K562 (cell line): ENCODE measurements around the gene NCF2. TPM values are rescaled to one million over a fixed set of nuclear protein-coding genes. Genes with fewer than 3 reads are reported as not detected.
A peak's percentile ranks its signal among the peaks of the same experiment; 100 is the strongest.

ENCODE experiments used
- CBFB ChIP-seq: sonication (generic); formaldehyde crosslinking; IDR thresholded peaks from 2 replicates; pipeline ENCODE4 v1.4.0; 2020; ENCODE audit warnings: mild to moderate bottlenecking, missing genetic modification reagents
- CBX1 ChIP-seq: sonication (generic); IDR thresholded peaks from 2 replicates; pipeline ENCODE4 v1.6.1; 2016; ENCODE audit warnings: antibody characterized with exemption, low read depth, mild to moderate bottlenecking
- CREM ChIP-seq: IDR thresholded peaks from 2 replicates; pipeline ENCODE4 v1.6.1; 2014; ENCODE audit warnings: antibody characterized with exemption, low read depth
- CXXC5 ChIP-seq: fragments of 250-450 bp; sonication (Bioruptor Pico); IDR thresholded peaks from 2 replicates; pipeline ENCODE4 v1.8.0; 2022; ENCODE audit warnings: inconsistent platforms, mild to moderate bottlenecking, moderate library complexity
- ELF1 ChIP-seq: fragments of 200-800 bp; sonication (Bioruptor generic); IDR thresholded peaks from 2 replicates; pipeline ENCODE4 v1.6.1; 2016; ENCODE audit warnings: missing genetic modification characterization, missing compliant biosample characterization
- HNRNPLL ChIP-seq: fragments of 200-400 bp; formaldehyde crosslinking; IDR thresholded peaks from 2 replicates; pipeline ENCODE4 v1.6.1; 2017; ENCODE audit warnings: low read length, low read depth, mild to moderate bottlenecking; ENCODE audit not compliant: poor library complexity, severe bottlenecking
- NR4A1 ChIP-seq, 2 experiments: fragments of 250-450 bp in 1 of 2; fragments of 450-650 bp in 1 of 2; sonication (Bioruptor Pico) in 1 of 2; IDR thresholded peaks; 2 replicates each; pipeline versions ENCODE4 v1.4.0 to v1.6.1; 2016 to 2020; ENCODE audit warnings: mild to moderate bottlenecking in 2 of 2, missing compliant biosample characterization in 1 of 2, missing genetic modification characterization in 1 of 2, moderate library complexity in 1 of 2
- OTX1 ChIP-seq: fragments of 450-650 bp; formaldehyde crosslinking; IDR thresholded peaks from 2 replicates; pipeline ENCODE4 v1.4.0; 2022; ENCODE audit warnings: mild to moderate bottlenecking
- RFX7 ChIP-seq: fragments of 250-450 bp; sonication (Bioruptor Pico); IDR thresholded peaks from 2 replicates; pipeline ENCODE4 v1.5.1; 2021; ENCODE audit warnings: mild to moderate bottlenecking
- U2AF1 ChIP-seq: fragments of 200-400 bp; formaldehyde crosslinking; optimal IDR thresholded peaks from 2 replicates; pipeline ENCODE3; 2017; ENCODE audit warnings: mild to moderate bottlenecking, low read depth, low read length, moderate library complexity
- ZNF384 ChIP-seq: IDR thresholded peaks from 2 replicates; pipeline ENCODE4 v1.6.1; 2012; ENCODE audit warnings: low read depth, low read length, improper control_type of control experiment
- ZNF695 ChIP-seq: fragments of 450-650 bp; formaldehyde crosslinking; IDR thresholded peaks from 2 replicates; pipeline ENCODE4 v1.4.0; 2020; ENCODE audit warnings: mild to moderate bottlenecking, moderate library complexity
- polyA plus RNA-seq, 8 experiments: library from polyadenylated mRNA; depleted of rRNA in 4 of 8; stranded (reverse) in 5 of 8; unstranded in 3 of 8; fragments of >200 nt; fragmentation: Nextera tagmentation in 2 of 8; fragmentation: Illumina TruSeq in 1 of 8; extraction: Ambion mirVana in 2 of 8; extraction: Trizol in 1 of 8; gene quantifications; 2 replicates each; pipeline versions ENCODE4 v1.2.1 to v1.2.3, GENCODE V29; 2011 to 2014; ENCODE audit warnings: inconsistent platforms in 1 of 8, missing spikeins in 1 of 8
- total RNA-seq, 7 experiments: library from RNA; depleted of rRNA in 6 of 7; stranded (reverse); fragments of >200 nt in 6 of 7; fragmentation: Illumina TruSeq in 2 of 7; extraction: Trizol in 2 of 7; gene quantifications; 2 replicates each; pipeline versions ENCODE4 v1.2.1 to v1.2.3, GENCODE V29; 2011 to 2021; ENCODE audit warnings: low replicate concordance in 1 of 7
- TF ChIP-seq, protein P1 (sequence below): fragments of 250-450 bp; sonication (Bioruptor Pico); IDR thresholded peaks from 2 replicates; pipeline ENCODE4 v1.5.1; 2021; ENCODE audit warnings: mild to moderate bottlenecking
- TF ChIP-seq, protein P2 (sequence below), 2 experiments: IDR thresholded peaks; 2 replicates each; pipeline ENCODE4 v1.6.1; 2012; ENCODE audit warnings: improper control_type of control experiment in 2 of 2, low read depth in 2 of 2, low read length in 2 of 2, borderline replicate concordance in 1 of 2
- TF ChIP-seq, protein P3 (sequence below), 3 experiments: fragments of 200-800 bp in 1 of 3; fragments of 250-450 bp in 1 of 3; fragments of 450-650 bp in 1 of 3; sonication (Bioruptor Pico) in 1 of 3; sonication (Bioruptor generic) in 1 of 3; formaldehyde crosslinking in 1 of 3; IDR thresholded peaks; 2 replicates each; pipeline versions ENCODE4 v1.6.1 to v1.8.0; 2016 to 2022; ENCODE audit warnings: mild to moderate bottlenecking in 2 of 3, missing genetic modification characterization in 2 of 3, missing compliant biosample characterization in 1 of 3, moderate library complexity in 1 of 3
- TF ChIP-seq, protein P4 (sequence below): fragments of 450-650 bp; formaldehyde crosslinking; IDR thresholded peaks from 2 replicates; pipeline ENCODE4 v1.4.0; 2022; ENCODE audit warnings: missing genetic modification characterization

The NCF2 gene
- total and polyA plus RNA-seq, 9 of the 15 experiments (the other 6 are each of a cell fraction or from before 2014, with no cell fraction given): 0.07 to 0.54 (median 0.16) TPM; not detected in 3

DNA sequence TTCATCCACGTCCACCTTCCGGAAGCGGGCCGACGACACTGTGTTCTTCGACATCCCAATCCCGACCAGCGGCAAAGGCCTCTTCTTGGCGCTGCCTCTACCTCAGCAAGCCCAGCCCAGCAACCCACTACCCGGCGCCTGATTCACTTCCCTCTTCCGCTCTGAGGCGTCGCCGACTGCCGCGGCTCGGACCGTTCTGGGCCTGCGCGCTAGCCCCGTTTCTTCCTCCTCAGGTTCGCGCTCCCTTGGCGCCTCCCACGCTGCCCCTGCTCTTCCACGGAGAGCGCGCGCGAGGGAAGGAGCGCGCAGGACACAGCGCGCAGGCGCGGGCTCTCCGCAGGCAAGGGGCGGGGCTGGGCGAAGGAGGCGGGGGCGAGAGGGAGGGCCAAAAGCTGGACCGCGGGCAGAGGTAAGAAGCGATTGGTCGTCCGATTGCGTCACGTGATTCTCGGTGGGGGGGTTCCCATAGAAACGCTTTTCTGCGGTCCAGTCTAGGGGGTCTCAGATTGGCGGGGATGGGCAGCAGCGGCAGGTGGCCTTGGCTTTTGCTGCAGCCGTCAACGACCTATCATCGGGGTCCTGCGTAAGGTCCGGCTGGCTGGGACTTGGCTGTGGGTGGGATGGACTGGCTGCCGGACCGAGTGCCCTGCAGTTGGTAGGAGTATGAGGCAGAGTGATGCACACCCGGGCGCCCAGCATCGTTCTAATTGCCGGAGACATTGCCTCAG lies 45.5 kb upstream of the NCF2 start, which contains the start of gene ARPC5 (continued):
- TF ChIP-seq, protein P1, sequence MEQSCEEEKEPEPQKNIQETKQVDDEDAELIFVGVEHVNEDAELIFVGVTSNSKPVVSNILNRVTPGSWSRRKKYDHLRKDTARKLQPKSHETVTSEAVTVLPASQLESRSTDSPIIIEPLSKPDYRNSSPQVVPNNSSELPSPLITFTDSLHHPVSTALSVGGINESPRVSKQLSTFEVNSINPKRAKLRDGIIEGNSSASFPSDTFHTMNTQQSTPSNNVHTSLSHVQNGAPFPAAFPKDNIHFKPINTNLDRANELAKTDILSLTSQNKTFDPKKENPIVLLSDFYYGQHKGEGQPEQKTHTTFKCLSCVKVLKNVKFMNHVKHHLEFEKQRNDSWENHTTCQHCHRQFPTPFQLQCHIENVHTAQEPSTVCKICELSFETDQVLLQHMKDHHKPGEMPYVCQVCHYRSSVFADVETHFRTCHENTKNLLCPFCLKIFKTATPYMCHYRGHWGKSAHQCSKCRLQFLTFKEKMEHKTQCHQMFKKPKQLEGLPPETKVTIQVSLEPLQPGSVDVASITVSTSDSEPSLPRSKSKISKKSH (CRISPR knock-in tag): no peak
- TF ChIP-seq, protein P2, sequence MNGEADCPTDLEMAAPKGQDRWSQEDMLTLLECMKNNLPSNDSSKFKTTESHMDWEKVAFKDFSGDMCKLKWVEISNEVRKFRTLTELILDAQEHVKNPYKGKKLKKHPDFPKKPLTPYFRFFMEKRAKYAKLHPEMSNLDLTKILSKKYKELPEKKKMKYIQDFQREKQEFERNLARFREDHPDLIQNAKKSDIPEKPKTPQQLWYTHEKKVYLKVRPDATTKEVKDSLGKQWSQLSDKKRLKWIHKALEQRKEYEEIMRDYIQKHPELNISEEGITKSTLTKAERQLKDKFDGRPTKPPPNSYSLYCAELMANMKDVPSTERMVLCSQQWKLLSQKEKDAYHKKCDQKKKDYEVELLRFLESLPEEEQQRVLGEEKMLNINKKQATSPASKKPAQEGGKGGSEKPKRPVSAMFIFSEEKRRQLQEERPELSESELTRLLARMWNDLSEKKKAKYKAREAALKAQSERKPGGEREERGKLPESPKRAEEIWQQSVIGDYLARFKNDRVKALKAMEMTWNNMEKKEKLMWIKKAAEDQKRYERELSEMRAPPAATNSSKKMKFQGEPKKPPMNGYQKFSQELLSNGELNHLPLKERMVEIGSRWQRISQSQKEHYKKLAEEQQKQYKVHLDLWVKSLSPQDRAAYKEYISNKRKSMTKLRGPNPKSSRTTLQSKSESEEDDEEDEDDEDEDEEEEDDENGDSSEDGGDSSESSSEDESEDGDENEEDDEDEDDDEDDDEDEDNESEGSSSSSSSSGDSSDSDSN (IDR thresholded peaks at IDR 0.05; ENCODE audit: borderline replicate concordance in 1 of 2, low read depth in 2 of 2, low read length in 2 of 2): peak in 1 of 2 experiments; percentile 67; a peak in 1 of 4 replicates
- TF ChIP-seq U2AF1 (no peak), ELF1 (tag) (peak; percentile 91), CXXC5 (peak; percentile 82), HNRNPLL (peak; percentile 37), ZNF695 (CRISPR knock-in tag) (no peak), CBFB (CRISPR knock-in tag) (no peak), CBX1 (0 out of 2 replicates have a peak, but pooled peaks have one; percentile 17), NR4A1 (CRISPR knock-in tag; IDR thresholded peaks at IDR 0.05) (no peak), NR4A1 (tag; IDR thresholded peaks at IDR 0.05) (no peak), ZNF384 (no peak), OTX1 (CRISPR knock-in tag) (peak; percentile 81; the same call in 1 of the 2 replicates), RFX7 (CRISPR knock-in tag) (no peak), CREM (peak; percentile 75)
- TF ChIP-seq, protein P3, sequence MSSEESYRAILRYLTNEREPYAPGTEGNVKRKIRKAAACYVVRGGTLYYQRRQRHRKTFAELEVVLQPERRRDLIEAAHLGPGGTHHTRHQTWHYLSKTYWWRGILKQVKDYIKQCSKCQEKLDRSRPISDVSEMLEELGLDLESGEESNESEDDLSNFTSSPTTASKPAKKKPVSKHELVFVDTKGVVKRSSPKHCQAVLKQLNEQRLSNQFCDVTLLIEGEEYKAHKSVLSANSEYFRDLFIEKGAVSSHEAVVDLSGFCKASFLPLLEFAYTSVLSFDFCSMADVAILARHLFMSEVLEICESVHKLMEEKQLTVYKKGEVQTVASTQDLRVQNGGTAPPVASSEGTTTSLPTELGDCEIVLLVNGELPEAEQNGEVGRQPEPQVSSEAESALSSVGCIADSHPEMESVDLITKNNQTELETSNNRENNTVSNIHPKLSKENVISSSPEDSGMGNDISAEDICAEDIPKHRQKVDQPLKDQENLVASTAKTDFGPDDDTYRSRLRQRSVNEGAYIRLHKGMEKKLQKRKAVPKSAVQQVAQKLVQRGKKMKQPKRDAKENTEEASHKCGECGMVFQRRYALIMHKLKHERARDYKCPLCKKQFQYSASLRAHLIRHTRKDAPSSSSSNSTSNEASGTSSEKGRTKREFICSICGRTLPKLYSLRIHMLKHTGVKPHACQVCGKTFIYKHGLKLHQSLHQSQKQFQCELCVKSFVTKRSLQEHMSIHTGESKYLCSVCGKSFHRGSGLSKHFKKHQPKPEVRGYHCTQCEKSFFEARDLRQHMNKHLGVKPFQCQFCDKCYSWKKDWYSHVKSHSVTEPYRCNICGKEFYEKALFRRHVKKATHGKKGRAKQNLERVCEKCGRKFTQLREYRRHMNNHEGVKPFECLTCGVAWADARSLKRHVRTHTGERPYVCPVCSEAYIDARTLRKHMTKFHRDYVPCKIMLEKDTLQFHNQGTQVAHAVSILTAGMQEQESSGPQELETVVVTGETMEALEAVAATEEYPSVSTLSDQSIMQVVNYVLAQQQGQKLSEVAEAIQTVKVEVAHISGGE (CRISPR knock-in tag; IDR thresholded peaks at IDR 0.05): peak in 1 of 3 experiments; percentile 92; a peak in 3 of 6 replicates
- TF ChIP-seq, protein P4, sequence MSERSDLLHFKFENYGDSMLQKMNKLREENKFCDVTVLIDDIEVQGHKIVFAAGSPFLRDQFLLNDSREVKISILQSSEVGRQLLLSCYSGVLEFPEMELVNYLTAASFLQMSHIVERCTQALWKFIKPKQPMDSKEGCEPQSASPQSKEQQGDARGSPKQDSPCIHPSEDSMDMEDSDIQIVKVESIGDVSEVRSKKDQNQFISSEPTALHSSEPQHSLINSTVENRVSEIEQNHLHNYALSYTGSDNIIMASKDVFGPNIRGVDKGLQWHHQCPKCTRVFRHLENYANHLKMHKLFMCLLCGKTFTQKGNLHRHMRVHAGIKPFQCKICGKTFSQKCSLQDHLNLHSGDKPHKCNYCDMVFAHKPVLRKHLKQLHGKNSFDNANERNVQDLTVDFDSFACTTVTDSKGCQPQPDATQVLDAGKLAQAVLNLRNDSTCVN (CRISPR knock-in tag): 0 out of 2 replicates have a peak, but pooled peaks have one; percentile 5
